ENCODE results near the gene ZSCAN10.
"Not testable (repeated sequence)": the region's sequence is repeated elsewhere in the genome, so short reads cannot be mapped to it uniquely, and the experiment has no call there.

ZSCAN10 gene

GRCh38 chr16:3071655-3072054 lies 27.4 kb downstream of the ZSCAN10 start:
- H3K27me3 ChIP-seq (ENCODE audit: insufficient read depth, poor library complexity, severe bottlenecking) = no peaks in the 10 kb centered on the region
- no peak overlapping the region for H3K27ac ChIP-seq (replicated peaks)
- no peak for DNase-seq (ENCODE audit: low read depth in 1 of 2, low spot score in 1 of 2)
- TF ChIP-seq REST (IDR thresholded peaks at IDR 0.05; ENCODE audit: insufficient replicate concordance, low read depth) (no peak), GABPA (IDR thresholded peaks at IDR 0.05; ENCODE audit: low read depth) (no peak), POLR2AphosphoS5 (IDR thresholded peaks at IDR 0.05; ENCODE audit: low read depth) (no peak), SPI1 (IDR thresholded peaks at IDR 0.05; ENCODE audit: borderline replicate concordance, low read depth) (no peak)
- TF ChIP-seq, protein P1, sequence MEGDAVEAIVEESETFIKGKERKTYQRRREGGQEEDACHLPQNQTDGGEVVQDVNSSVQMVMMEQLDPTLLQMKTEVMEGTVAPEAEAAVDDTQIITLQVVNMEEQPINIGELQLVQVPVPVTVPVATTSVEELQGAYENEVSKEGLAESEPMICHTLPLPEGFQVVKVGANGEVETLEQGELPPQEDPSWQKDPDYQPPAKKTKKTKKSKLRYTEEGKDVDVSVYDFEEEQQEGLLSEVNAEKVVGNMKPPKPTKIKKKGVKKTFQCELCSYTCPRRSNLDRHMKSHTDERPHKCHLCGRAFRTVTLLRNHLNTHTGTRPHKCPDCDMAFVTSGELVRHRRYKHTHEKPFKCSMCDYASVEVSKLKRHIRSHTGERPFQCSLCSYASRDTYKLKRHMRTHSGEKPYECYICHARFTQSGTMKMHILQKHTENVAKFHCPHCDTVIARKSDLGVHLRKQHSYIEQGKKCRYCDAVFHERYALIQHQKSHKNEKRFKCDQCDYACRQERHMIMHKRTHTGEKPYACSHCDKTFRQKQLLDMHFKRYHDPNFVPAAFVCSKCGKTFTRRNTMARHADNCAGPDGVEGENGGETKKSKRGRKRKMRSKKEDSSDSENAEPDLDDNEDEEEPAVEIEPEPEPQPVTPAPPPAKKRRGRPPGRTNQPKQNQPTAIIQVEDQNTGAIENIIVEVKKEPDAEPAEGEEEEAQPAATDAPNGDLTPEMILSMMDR (IDR thresholded peaks at IDR 0.05; ENCODE audit: insufficient read depth, low read length) = no peak
- no peak overlapping the region for H3K4me3 ChIP-seq (replicated peaks; ENCODE audit: insufficient read depth, low read length)

DNA sequence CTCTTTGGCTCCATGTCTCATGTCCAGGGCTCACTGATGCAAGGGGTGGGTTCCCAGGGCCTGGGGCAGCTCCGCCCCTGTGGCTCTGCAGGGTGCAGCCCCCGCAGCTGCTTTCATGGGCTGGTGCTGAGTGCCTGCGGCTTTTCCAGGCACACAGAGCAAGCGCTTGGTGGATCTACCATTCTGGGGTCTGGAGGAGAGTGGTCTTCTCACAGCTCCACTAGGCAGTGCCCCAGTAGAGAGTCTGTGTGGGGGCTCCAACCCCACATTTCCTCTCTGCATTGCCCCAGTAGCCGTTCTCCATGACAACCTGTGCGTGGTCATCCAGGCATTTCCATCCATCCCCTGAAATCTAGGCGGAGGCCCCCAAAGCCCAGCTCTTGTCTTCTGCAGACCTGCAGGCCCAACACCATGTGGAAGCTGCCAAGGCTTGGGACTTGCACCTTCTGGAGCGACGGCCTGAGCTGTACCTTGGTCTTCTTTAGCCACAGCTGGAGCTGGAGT lies 28.4 kb downstream of the ZSCAN10 start:
- TF ChIP-seq SPI1 (IDR thresholded peaks at IDR 0.05; ENCODE audit: borderline replicate concordance, low read depth) = no peak
- TF ChIP-seq, protein P1 (IDR thresholded peaks at IDR 0.05; ENCODE audit: insufficient read depth, low read length) = no peak
- no peak for TF ChIP-seq GABPA (IDR thresholded peaks at IDR 0.05; ENCODE audit: low read depth)
- TF ChIP-seq POLR2AphosphoS5 (IDR thresholded peaks at IDR 0.05; ENCODE audit: low read depth) = no peak
- TF ChIP-seq REST (IDR thresholded peaks at IDR 0.05; ENCODE audit: insufficient replicate concordance, low read depth) = no peak
- no peak for DNase-seq (ENCODE audit: low read depth in 1 of 2, low spot score in 1 of 2)
- H3K27ac ChIP-seq (replicated peaks) = no peak overlapping the region

GRCh38 chr16:3069146-3069545 lies 29.9 kb downstream of the ZSCAN10 start:
- not testable (repeated sequence) for H3K4me3 ChIP-seq (replicated peaks; ENCODE audit: insufficient read depth, low read length); H3K27ac ChIP-seq (replicated peaks); H3K27me3 ChIP-seq (ENCODE audit: insufficient read depth, poor library complexity, severe bottlenecking); DNase-seq (ENCODE audit: low read depth in 1 of 2, low spot score in 1 of 2)

More for the DNA sequence above, 28.4 kb downstream of the ZSCAN10 start:
- Histone ChIP-seq H3K4me3 (replicated peaks; ENCODE audit: insufficient read depth, low read length) (no peak overlapping the region), H3K27me3 (ENCODE audit: insufficient read depth, poor library complexity, severe bottlenecking) (no peaks in the 10 kb centered on the region)

DNA sequence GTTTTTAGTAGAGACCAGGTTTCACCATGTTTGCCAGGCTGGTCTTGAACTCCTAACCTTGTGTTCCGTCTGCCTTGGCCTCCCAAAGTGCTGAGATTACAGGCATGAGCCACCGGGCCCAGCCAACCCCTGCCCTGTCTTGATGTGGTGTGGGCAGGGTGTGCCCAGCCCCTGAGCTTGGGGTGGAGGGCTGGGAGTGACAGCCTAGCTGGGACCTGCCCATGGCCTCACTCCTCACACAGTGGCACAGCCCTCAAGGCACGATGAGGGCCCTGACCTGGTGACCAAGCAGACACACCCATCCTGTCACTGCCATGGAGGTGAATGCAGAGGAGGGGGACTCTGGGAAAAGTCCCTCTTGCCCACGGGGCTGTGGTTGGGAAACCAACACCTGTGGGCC lies 30.6 kb downstream of the ZSCAN10 start:
- Histone ChIP-seq H3K27me3 (ENCODE audit: insufficient read depth, poor library complexity, severe bottlenecking) (no peaks in the 10 kb centered on the region), H3K4me3 (replicated peaks; ENCODE audit: insufficient read depth, low read length) (no peak overlapping the region), H3K27ac (replicated peaks) (no peak overlapping the region)
- TF ChIP-seq, protein P1 (IDR thresholded peaks at IDR 0.05; ENCODE audit: insufficient read depth, low read length) = no peak
- TF ChIP-seq POLR2AphosphoS5 (IDR thresholded peaks at IDR 0.05; ENCODE audit: low read depth) (no peak), GABPA (IDR thresholded peaks at IDR 0.05; ENCODE audit: low read depth) (no peak), REST (IDR thresholded peaks at IDR 0.05; ENCODE audit: insufficient replicate concordance, low read depth) (no peak), SPI1 (IDR thresholded peaks at IDR 0.05; ENCODE audit: borderline replicate concordance, low read depth) (no peak)
- no peak for DNase-seq (ENCODE audit: low read depth in 1 of 2, low spot score in 1 of 2)
